GM18858 (cell line): Measurements from ENCODE around the gene AQR.

ENCODE experiments used
- ATAC-seq: cut with Tn5 transposase; IDR thresholded peaks from one replicate; pipeline ENCODE4 v1.9.1; 2021; ENCODE audit not compliant: unreplicated experiment

The AQR gene

DNA sequence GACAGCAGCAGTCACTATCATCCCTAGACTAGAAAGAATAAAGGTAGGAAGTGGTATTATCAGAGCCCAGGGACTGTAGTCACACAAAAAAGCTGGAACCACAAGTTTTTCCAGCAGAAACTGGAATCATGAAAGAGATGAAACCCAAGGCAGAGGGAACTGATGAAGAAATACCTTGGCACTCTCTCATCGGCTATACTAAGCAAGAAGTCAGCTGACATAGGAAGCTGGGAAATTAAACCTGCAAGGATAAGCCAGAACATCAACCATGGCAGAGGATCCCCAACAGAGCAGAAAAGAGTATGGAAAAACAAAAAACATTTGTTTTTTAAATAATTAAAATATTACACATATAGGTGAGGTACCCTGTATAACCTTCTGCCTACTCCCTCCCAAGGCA, 86.5 kb downstream of the AQR start:
- no peak for ATAC-seq

- ATAC-seq, result no peak
Measured at GRCh38 chr15:34879107-34879506, 90.4 kb downstream of the AQR start.

DNA sequence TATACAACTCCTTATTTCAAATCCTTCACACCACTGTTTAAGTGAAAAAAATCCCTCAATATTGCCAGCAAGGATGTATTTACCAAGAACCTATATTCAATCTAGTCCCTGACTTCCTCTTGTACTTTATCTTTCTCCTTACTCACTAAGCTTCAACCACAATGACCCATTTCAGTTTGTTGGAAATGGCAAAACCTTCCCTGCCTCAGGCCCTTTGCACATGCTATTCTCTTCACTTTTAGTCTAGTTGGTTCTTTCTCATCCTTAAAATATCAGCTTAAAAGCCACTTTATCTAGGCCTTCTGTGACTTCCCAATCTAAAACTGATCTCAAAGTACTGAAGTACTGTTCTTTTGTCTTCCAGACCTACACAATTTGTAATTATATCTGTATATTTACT, 92.9 kb downstream of the AQR start:
- ATAC-seq, result no peak

GRCh38 chr15:34869110-34869509, 100.4 kb downstream of the AQR start:
- ATAC-seq, result no peak

- ATAC-seq, result no peak
Measured at GRCh38 chr15:34865531-34865930, 104.0 kb downstream of the AQR start.

DNA sequence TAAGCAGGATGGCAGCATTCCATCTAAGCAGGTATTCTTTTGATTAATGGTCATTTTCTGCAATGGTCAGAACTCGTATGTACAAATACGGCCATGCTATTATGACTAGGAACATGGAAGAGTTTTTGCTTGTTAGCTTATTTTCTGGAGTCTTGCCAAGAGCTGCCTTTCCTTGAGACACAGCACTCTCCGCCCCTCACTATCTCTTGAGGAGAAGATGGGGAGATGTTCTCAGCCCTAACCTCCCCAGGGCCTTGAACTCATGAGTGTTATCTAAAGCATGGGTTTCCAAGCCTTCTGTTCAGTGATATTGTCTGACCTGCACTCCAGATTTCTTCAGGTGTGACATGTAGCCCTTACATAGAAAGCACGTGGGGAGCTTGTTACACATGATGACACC, 108.3 kb downstream of the AQR start:
- no peak for ATAC-seq

- no peak for ATAC-seq
Measured at GRCh38 chr15:34855893-34856292, 113.6 kb downstream of the AQR start.

GRCh38 chr15:34855413-34855812, 114.1 kb downstream of the AQR start:
- no peak for ATAC-seq

DNA sequence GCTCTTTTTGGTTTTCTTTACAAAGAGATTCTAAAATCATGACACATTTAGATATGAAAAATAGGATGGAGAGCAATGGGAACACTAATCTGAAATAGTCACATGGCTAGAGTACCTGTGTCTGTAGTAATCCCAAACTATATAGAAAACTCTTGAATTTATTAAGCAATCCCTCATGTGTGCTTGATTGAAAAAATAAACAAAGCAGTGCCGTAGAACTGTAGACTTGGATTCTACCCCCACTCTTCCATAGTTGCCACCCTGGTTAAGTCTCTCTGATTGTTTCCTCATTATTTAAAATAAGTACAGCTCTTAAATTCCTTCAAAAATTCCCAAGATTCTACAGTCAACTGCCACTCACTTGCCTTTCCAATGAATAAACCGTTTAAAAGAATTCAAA, 115.3 kb downstream of the AQR start:
- no peak for ATAC-seq

- ATAC-seq, result no peak
Measured at GRCh38 chr15:34853001-34853758, 116.4 kb downstream of the AQR start.

GRCh38 chr15:34851751-34852150, 117.8 kb downstream of the AQR start:
- no peak for ATAC-seq

- no peak for ATAC-seq
Measured at GRCh38 chr15:34851007-34851406, 118.5 kb downstream of the AQR start.

GRCh38 chr15:34850121-34850520, 119.4 kb downstream of the AQR start:
- no peak for ATAC-seq

DNA sequence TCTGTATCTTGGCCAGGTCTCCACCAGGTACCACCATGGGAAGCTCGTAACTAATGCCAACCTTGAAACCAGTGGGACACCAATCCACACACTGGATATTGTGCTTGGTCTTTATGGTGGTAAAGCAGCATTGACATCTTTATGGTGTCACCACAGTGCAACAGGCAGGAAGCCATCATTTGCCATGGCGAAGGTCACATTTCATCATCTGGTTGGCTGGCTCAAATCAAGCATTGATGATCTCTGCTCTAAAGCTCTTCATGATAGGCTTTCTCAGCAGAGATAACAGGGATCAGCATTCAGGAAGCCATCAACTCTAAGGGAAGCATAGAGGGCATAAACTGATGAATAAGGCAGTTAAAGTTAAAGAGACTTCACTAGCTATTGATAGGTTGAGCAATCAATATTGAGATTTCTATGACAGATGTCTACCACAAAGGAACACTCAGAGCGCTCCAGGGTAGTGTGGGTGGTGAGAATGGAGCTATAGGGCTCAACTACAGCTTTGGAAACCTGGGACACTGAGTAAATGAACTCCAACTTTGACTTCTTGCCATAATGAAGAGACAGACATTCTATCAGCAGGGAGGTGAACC, 120.1 kb downstream of the AQR start:
- no peak for ATAC-seq

DNA sequence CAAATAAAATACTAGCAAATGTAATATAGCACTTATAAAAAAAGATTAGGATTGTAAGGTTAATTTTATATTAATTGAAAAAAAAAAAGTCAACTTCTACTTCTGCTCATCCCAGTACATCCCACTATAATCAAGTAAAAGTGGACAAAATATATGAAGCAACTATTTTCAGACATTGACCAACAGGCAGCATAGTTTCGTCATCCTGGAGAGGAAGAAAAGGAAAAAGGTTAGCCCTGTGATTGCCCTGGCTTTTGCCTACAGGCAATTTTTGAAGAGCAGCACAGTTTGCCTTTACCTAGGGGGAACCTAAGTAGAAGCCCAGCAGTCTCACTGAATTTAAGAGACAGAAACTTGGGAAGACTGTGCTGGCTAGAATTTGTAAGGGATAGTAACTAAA, 121.9 kb downstream of the AQR start:
- no peak for ATAC-seq

DNA sequence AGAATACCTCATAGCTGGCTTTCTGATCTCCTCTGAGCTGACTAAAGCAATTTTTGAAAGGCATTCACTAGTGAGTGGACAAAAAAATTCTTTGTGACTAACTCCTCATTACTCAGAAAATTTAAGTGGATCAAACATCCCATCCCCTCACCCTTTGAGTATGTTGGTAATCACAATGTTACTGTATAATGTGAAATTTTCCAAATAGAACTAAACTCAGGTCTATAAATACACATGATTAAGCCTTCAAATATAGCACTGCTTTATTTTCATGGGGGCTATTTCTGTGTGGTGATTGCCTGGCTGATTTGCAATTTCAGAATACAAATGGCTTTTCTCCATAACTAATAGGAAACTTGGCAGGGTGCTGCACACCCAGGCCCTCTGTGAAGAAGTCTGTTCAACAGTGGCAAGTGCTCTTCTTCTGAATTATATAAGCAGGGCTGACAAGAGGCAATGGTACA, 128.2 kb downstream of the AQR start:
- ATAC-seq, result no peak

GRCh38 chr15:34838282-34838681, 131.3 kb downstream of the AQR start:
- ATAC-seq, result no peak

GRCh38 chr15:34837246-34838016, 132.1 kb downstream of the AQR start:
- ATAC-seq, result no peak

- ATAC-seq, result no peak
Measured at GRCh38 chr15:34828145-34828911, 141.2 kb downstream of the AQR start.

- no peak for ATAC-seq
Measured at GRCh38 chr15:34821831-34822230, 147.7 kb downstream of the AQR start.

GRCh38 chr15:34820110-34820509, 149.4 kb downstream of the AQR start:
- ATAC-seq, result no peak
